Loucy (cell line): ENCODE measurements around the gene GHRHR.

Experiments
- H2AFZ ChIP-seq: fragments of 200-600 bp; sonication (generic); 2 replicates; pipeline ENCODE4 v1.6.0; 2016; ENCODE audit warnings: antibody characterized with exemption, mild to moderate bottlenecking, low read length, moderate library complexity
- H3F3A ChIP-seq: fragments of 200-600 bp; 2 replicates; pipeline ENCODE4 v1.6.0; 2016; ENCODE audit warnings: antibody characterized with exemption, low read depth, mild to moderate bottlenecking
- H3K27me3 ChIP-seq: fragments of 200-600 bp; sonication (generic); 2 replicates; pipeline ENCODE4 v1.6.1; 2014; ENCODE audit warnings: low read length, mild to moderate bottlenecking; ENCODE audit not compliant: insufficient read depth, poor library complexity, severe bottlenecking
- H3K36me3 ChIP-seq: fragments of 200-600 bp; sonication (generic); 2 replicates; pipeline ENCODE4 v1.6.1; 2016; ENCODE audit warnings: low read length; ENCODE audit not compliant: insufficient read depth
- H3K4me1 ChIP-seq: fragments of 200-600 bp; sonication (generic); 2 replicates; pipeline ENCODE4 v1.5.1; 2014; ENCODE audit warnings: low read length, mild to moderate bottlenecking; ENCODE audit not compliant: insufficient read depth, poor library complexity, severe bottlenecking
- H3K4me2 ChIP-seq: fragments of 200-600 bp; sonication (generic); 2 replicates; pipeline ENCODE4 v1.6.0; 2014; ENCODE audit warnings: antibody characterized with exemption, low read length, low read depth, mild to moderate bottlenecking; ENCODE audit not compliant: poor library complexity, severe bottlenecking
- H3K4me3 ChIP-seq: fragments of 200-600 bp; sonication (generic); 2 replicates; pipeline ENCODE4 v1.5.1; 2014; ENCODE audit warnings: low read length, mild to moderate bottlenecking, mixed read lengths; ENCODE audit not compliant: poor library complexity, severe bottlenecking
- H3K79me2 ChIP-seq: fragments of 200-600 bp; sonication (generic); 2 replicates; pipeline ENCODE4 v1.6.1; 2014; ENCODE audit warnings: low read length; ENCODE audit not compliant: insufficient read depth
- H3K9ac ChIP-seq: fragments of 200-600 bp; sonication (generic); 2 replicates; pipeline ENCODE4 v1.6.0; 2014; ENCODE audit warnings: mild to moderate bottlenecking, low read depth, low read length, moderate library complexity; ENCODE audit not compliant: poor library complexity, severe bottlenecking
- H3K9me2 ChIP-seq: fragments of 200-600 bp; sonication (generic); replicated peaks from 2 replicates; pipeline ENCODE4 v1.6.1; 2016; ENCODE audit warnings: low read depth, low read length, mixed read lengths
- H3K9me3 ChIP-seq: fragments of 200-600 bp; sonication (generic); 2 replicates; pipeline ENCODE4 v1.6.1; 2014; ENCODE audit warnings: mild to moderate bottlenecking, antibody characterized with exemption, low read length, low read depth; ENCODE audit not compliant: insufficient read depth
- H4K20me1 ChIP-seq: fragments of 200-600 bp; sonication (generic); 2 replicates; pipeline ENCODE4 v1.6.0; 2014; ENCODE audit warnings: antibody characterized with exemption, low read length, mild to moderate bottlenecking; ENCODE audit not compliant: insufficient read depth, poor library complexity, severe bottlenecking
- CTCF ChIP-seq: fragments of 200-600 bp; sonication (generic); conservative IDR thresholded peaks from 2 replicates; pipeline ENCODE4 v1.5.1; 2014; ENCODE audit warnings: mild to moderate bottlenecking, antibody characterized with exemption, low read length
- EZH2phosphoT487 ChIP-seq: fragments of 200-600 bp; IDR thresholded peaks from 2 replicates; pipeline ENCODE4 v1.6.1; 2018; ENCODE audit warnings: antibody characterized with exemption, mild to moderate bottlenecking, moderate library complexity, borderline replicate concordance

Gene GHRHR

GRCh38 chr7:30987936-30988335 lies 24.2 kb downstream of the GHRHR start:
- Histone ChIP-seq H3K9ac (no peak overlapping the region), H3K4me1 (no peaks in the 10 kb centered on the region), H3K27me3 (no peaks in the 10 kb centered on the region), H3K4me2 (no peak overlapping the region), H3K9me2 (no peaks in the 10 kb centered on the region), H3K36me3 (no peaks in the 10 kb centered on the region), H3K4me3 (no peak overlapping the region), H3K9me3 (no peaks in the 10 kb centered on the region), H3F3A (no peaks in the 10 kb centered on the region), H3K79me2 (no peaks in the 10 kb centered on the region), H2AFZ (no peak overlapping the region), H4K20me1 (no peaks in the 10 kb centered on the region)
- TF ChIP-seq EZH2phosphoT487 = no peak

GRCh38 chr7:30988351-30989005 lies 24.7 kb downstream of the GHRHR start:
- Histone ChIP-seq H3F3A (no peaks in the 10 kb centered on the region), H3K4me1 (no peaks in the 10 kb centered on the region), H3K9me3 (no peaks in the 10 kb centered on the region), H2AFZ (no peak overlapping the region), H3K4me3 (no peak overlapping the region), H3K4me2 (no peak overlapping the region), H4K20me1 (no peaks in the 10 kb centered on the region), H3K36me3 (no peaks in the 10 kb centered on the region), H3K27me3 (no peaks in the 10 kb centered on the region), H3K9me2 (no peaks in the 10 kb centered on the region), H3K9ac (no peak overlapping the region), H3K79me2 (no peaks in the 10 kb centered on the region)
- no peak for TF ChIP-seq EZH2phosphoT487
- TF ChIP-seq CTCF = no peak

- Histone ChIP-seq H3F3A (no peaks in the 10 kb centered on the region), H3K9ac (no peak overlapping the region), H3K9me3 (no peaks in the 10 kb centered on the region), H3K4me2 (no peak overlapping the region), H3K27me3 (no peaks in the 10 kb centered on the region), H3K79me2 (no peaks in the 10 kb centered on the region), H3K4me1 (no peaks in the 10 kb centered on the region), H3K4me3 (no peak overlapping the region), H2AFZ (no peak overlapping the region), H3K36me3 (no peaks in the 10 kb centered on the region), H4K20me1 (no peaks in the 10 kb centered on the region), H3K9me2 (no peaks in the 10 kb centered on the region)
- TF ChIP-seq CTCF (no peak), EZH2phosphoT487 (no peak)
Measured at GRCh38 chr7:30989008-30989823, 25.5 kb downstream of the GHRHR start.
